ENCODE measurements around the gene SMIM44. TPM values are rescaled to one million over a fixed set of nuclear protein-coding genes. Genes with fewer than 3 reads are reported as not detected.
"Not testable (repeated sequence)": the region's sequence is repeated elsewhere in the genome, so short reads cannot be mapped to it uniquely, and the experiment has no call there.

The SMIM44 gene
- polyA plus RNA-seq, 1 experiment: not detected

DNA sequence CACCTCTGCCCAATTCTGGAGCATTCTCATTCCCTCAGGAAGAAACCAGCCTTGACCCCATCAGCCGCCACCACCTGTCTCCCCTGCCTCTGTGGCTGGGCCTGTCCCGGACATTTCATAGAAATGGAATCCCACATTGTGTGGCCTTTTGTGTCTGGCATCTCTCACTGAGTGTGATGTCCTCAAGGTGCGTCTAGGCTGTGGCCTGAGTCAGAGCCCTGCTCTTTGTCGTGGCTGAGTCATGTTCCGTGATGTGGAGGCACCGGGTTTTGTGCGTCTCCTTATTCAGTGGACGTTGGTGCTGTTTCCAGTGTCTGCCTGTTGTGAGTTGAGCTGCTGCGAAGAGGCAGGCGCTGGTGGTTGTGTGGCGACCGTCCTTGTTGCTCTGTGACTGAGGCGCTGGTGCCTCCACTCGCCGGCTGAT lies 26.3 kb upstream of the SMIM44 start:
- CTCF ChIA-PET: no interaction called here
- Histone ChIP-seq H3K4me3 (ENCODE audit: low read depth, low read length) (no peak overlapping the region), H3K9me3 (ENCODE audit: control insufficient read depth, insufficient read depth, low read length) (no peaks in the 10 kb centered on the region; the same call in 1 of the 2 replicates), H3K27me3 (ENCODE audit: control insufficient read depth, insufficient read depth, low read length) (no peaks in the 10 kb centered on the region), H3K27ac (ENCODE audit: low read depth, low read length) (peak overlapping the region; percentile 21)
- DNase-seq (ENCODE audit: low read depth, low spot score): no peak
- POLR2A ChIA-PET: interaction anchor here (0.6 kb wide), 1 partner anchor 152 kb away, joined by 3 read pairs; no protein-coding TSS in a partner anchor
- TF ChIP-seq, protein P1, sequence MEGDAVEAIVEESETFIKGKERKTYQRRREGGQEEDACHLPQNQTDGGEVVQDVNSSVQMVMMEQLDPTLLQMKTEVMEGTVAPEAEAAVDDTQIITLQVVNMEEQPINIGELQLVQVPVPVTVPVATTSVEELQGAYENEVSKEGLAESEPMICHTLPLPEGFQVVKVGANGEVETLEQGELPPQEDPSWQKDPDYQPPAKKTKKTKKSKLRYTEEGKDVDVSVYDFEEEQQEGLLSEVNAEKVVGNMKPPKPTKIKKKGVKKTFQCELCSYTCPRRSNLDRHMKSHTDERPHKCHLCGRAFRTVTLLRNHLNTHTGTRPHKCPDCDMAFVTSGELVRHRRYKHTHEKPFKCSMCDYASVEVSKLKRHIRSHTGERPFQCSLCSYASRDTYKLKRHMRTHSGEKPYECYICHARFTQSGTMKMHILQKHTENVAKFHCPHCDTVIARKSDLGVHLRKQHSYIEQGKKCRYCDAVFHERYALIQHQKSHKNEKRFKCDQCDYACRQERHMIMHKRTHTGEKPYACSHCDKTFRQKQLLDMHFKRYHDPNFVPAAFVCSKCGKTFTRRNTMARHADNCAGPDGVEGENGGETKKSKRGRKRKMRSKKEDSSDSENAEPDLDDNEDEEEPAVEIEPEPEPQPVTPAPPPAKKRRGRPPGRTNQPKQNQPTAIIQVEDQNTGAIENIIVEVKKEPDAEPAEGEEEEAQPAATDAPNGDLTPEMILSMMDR (IDR thresholded peaks at IDR 0.05; ENCODE audit: low read depth, low read length): no peak

DNA sequence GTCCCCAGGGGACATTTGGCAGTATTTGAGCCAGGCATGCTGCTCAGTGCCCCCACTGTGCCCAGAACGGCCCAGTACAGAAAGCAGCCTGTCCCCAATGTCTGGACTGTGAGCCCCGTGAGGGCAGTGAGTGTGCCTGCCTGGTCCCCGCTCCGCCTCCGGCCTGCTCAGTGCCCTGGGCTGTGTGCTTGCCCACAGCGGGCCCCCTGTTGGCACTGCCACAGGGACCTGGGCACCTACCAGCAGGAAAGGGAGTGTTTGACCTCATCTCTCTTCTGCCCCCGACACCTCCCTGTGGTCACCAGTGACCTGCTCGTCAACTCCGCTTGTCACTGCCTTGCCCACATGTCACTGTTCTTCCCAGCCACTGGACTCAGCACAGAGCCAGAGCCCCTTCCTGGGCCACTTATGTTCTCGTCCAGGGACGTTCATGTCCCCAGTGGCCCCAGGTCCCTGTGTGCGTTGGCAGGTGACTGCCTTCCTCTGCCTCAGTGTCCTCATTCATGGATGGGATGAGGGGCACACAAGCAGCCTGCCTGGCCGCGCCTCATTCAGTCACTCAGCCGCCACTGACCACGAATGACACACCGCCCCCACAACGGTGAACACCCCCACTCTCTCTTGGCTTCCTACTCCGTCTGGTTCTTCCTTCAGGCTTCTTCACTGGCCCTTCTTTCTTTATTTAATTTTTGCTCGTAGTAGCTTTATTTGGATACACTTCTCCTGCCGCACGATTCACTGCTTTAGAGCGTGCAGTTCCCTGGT lies 25.7 kb upstream of the SMIM44 start:
- Histone ChIP-seq H3K4me3 (ENCODE audit: low read depth, low read length) (no peak overlapping the region), H3K9me3 (ENCODE audit: control insufficient read depth, insufficient read depth, low read length) (no peaks in the 10 kb centered on the region; the same call in 1 of the 2 replicates), H3K27me3 (ENCODE audit: control insufficient read depth, insufficient read depth, low read length) (no peaks in the 10 kb centered on the region), H3K27ac (ENCODE audit: low read depth, low read length) (peak overlapping the region; percentile 22)
- ChIA-PET POLR2A (interaction anchor here (0.6 kb wide), 1 partner anchor 153 kb away, joined by 3 read pairs; no protein-coding TSS in a partner anchor), CTCF (no interaction called here)
- DNase-seq (ENCODE audit: low read depth, low spot score): no peak
- TF ChIP-seq, protein P1 (IDR thresholded peaks at IDR 0.05; ENCODE audit: low read depth, low read length): no peak

DNA sequence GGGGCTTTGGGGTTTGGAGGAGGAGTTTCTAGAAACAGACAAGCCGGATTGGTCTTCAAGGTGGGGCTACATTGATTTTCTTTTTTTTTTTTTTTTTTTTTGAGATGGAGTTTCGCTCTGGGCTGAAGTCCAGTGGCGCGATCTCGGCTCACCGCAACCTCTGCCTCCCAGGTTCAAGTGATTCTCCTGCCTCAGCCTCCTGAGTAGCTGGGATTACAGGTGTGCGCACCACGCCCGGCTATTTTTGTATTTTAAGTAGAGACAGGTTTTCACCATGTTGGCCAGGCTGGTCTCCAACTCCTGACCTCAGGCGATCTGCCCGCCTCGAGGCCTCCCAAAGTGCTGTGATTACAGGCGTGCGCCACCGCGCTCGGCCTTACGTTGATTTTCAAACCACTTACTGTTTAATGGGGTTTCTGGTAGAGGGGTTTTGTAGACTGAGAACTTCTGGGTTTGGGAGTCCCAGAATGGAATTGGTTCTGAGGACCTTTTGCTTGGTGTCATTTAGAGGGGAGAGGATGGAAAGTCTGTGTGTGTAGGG lies 24.9 kb upstream of the SMIM44 start:
- H3K27ac ChIP-seq (ENCODE audit: low read depth, low read length); H3K9me3 ChIP-seq (ENCODE audit: control insufficient read depth, insufficient read depth, low read length); POLR2A ChIA-PET; H3K27me3 ChIP-seq (ENCODE audit: control insufficient read depth, insufficient read depth, low read length); CTCF ChIA-PET; DNase-seq (ENCODE audit: low read depth, low spot score): not testable (repeated sequence)
- peak overlapping the region; percentile 78; the same call in 1 of the 2 replicates for H3K4me3 ChIP-seq (ENCODE audit: low read depth, low read length)

DNA sequence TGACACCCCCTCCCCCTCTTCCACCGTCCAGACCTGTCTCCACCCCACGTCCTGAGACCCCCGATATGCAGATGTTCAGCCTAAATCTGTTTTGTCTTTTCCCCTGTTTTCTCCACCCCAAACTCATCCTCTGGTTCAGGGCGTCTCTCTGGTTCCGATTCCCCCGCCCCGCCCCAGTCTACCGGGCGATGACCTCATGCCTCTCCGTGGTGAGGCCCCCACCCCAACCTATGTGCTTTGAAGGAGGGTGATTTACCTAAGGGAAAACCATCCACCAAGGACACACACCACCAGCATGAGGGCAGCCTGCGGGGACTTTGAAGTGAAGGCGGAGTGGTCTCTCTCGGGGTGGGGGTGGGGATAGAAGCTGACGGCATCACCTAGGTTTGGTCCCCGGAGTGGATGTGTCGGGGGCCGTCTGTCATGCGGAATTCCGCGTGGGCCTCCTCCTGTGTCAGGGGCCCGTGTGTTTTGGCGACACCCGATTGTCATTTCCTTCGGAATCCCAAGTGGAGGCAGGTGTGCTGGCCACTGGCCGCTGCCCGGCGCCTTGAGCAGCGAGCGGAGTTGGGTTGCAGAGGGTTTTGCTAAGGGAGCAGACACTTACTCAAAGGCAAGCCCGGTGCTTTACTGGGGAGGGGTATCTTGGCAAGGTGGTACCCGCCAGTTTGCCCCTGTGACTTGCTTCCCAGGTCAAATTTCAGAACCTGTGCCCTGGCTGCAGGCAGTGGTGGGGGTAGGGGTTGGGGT lies 24.3 kb upstream of the SMIM44 start:
- no peaks in the 10 kb centered on the region for H3K27me3 ChIP-seq (ENCODE audit: control insufficient read depth, insufficient read depth, low read length)
- no peaks in the 10 kb centered on the region; the same call in 1 of the 2 replicates for H3K9me3 ChIP-seq (ENCODE audit: control insufficient read depth, insufficient read depth, low read length)
- POLR2A ChIA-PET: no interaction called here
- H3K4me3 ChIP-seq (ENCODE audit: low read depth, low read length): peak overlapping the region; percentile 78
- H3K27ac ChIP-seq (ENCODE audit: low read depth, low read length): no peak overlapping the region
- CTCF ChIA-PET: interaction anchor here (1.4 kb wide), 1 partner anchor 22 kb away, joined by 3 read pairs; no protein-coding TSS in a partner anchor
- DNase-seq (ENCODE audit: low read depth, low spot score): no peak
- TF ChIP-seq, protein P1 (IDR thresholded peaks at IDR 0.05; ENCODE audit: low read depth, low read length): no peak
